ENCODE results near the gene GRM3. TPM values are rescaled to one million over a fixed set of nuclear protein-coding genes. Genes with fewer than 3 reads are reported as not detected.

GRM3 gene
- polyA plus RNA-seq, 1 experiment, result not detected

DNA sequence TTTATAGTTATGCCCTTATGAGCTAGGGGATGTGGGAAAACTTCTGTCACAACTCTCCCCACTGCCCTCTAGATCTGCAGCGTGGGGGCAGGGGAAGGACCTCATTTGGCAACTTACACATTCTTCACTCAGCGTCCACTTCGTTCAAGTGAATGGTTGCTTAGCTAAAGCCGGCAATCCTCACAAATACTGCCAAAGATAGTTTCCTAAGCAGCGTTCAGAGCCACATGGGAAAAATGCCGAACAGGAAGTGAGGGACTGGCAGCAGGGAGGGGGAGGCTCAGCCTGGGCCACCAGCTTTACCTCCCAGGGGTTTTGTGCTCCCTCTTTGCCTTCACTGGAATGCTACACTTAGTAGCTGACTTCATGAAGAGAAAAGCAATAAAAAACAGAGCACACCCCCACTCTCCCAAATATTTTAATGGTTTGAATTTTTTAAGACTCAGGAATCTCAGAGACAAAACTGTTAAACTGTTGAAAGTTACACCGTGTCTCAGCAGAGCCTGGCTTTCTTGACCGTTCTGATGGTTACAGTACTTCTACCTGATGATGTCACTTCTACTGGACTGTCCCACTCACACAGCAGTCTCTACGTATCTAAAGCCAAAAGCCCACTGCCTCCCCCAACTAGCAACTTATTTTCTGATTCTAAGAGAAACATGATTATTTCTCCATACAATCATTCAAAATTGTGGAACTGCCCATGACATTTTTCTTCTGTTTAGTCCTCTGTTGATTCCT is 10.4 kb downstream of the GRM3 start:
- TF ChIP-seq CTCF (IDR thresholded peaks at IDR 0.05; ENCODE audit: low read depth, low read length), result no peak
- no peak overlapping the region for H3K27ac ChIP-seq (ENCODE audit: low read depth, low read length)
- no peak for DNase-seq (ENCODE audit: low read depth, low spot score)
- no peaks in the 10 kb centered on the region for H3K9me3 ChIP-seq (ENCODE audit: control insufficient read depth, insufficient read depth, low read length)
- H3K27me3 ChIP-seq (ENCODE audit: control insufficient read depth, insufficient read depth, low read length), result no peaks in the 10 kb centered on the region
- H3K4me3 ChIP-seq (ENCODE audit: low read depth, low read length), result no peak overlapping the region
- CTCF ChIA-PET, result no interaction called here
- POLR2A ChIA-PET, result no interaction called here

DNA sequence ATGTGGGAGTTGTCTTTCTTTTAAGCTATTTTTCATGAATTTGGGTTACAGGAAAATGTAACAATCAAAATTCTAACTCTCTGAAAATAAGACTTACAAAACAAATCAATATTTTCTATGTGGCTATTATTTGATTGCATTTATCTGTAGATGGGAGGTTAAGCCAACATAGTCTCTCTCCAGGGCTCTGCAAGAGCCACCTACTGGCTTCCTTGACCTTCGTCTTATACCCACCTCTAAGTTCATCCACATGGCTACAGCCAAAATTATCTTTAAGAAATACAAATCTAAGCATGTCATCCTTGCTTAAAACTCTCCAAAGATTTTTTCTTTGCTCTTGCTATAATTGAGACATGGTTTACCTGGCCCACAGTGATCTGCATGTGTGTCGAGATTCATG is 14.2 kb downstream of the GRM3 start:
- DNase-seq (ENCODE audit: low read depth, low spot score), result no peak

GRCh38 chr7:86660950-86661462 is 17.3 kb downstream of the GRM3 start:
- TF ChIP-seq CTCF (IDR thresholded peaks at IDR 0.05; ENCODE audit: low read depth, low read length), result no peak
- POLR2A ChIA-PET, result no interaction called here
- no peak overlapping the region for H3K27ac ChIP-seq (ENCODE audit: low read depth, low read length)
- no peak overlapping the region for H3K4me3 ChIP-seq (ENCODE audit: low read depth, low read length)
- DNase-seq (ENCODE audit: low read depth, low spot score), result no peak
- no peaks in the 10 kb centered on the region for H3K9me3 ChIP-seq (ENCODE audit: control insufficient read depth, insufficient read depth, low read length)
- no peaks in the 10 kb centered on the region for H3K27me3 ChIP-seq (ENCODE audit: control insufficient read depth, insufficient read depth, low read length)
- CTCF ChIA-PET, result no interaction called here

More for the DNA sequence above, 14.2 kb downstream of the GRM3 start:
- Histone ChIP-seq H3K27me3 (ENCODE audit: control insufficient read depth, insufficient read depth, low read length) (no peaks in the 10 kb centered on the region), H3K27ac (ENCODE audit: low read depth, low read length) (no peak overlapping the region), H3K9me3 (ENCODE audit: control insufficient read depth, insufficient read depth, low read length) (no peaks in the 10 kb centered on the region), H3K4me3 (ENCODE audit: low read depth, low read length) (no peak overlapping the region)
- no peak for TF ChIP-seq CTCF (IDR thresholded peaks at IDR 0.05; ENCODE audit: low read depth, low read length)
- ChIA-PET CTCF (no interaction called here), POLR2A (no interaction called here)

- no peak for TF ChIP-seq CTCF (IDR thresholded peaks at IDR 0.05; ENCODE audit: low read depth, low read length)
- DNase-seq (ENCODE audit: low read depth, low spot score), result no peak
- Histone ChIP-seq H3K4me3 (ENCODE audit: low read depth, low read length) (no peak overlapping the region), H3K27me3 (ENCODE audit: control insufficient read depth, insufficient read depth, low read length) (no peaks in the 10 kb centered on the region), H3K27ac (ENCODE audit: low read depth, low read length) (no peak overlapping the region), H3K9me3 (ENCODE audit: control insufficient read depth, insufficient read depth, low read length) (no peaks in the 10 kb centered on the region)
- CTCF ChIA-PET, result no interaction called here
- POLR2A ChIA-PET, result no interaction called here
Observed at GRCh38 chr7:86664486-86664885, 20.8 kb downstream of the GRM3 start.

GRCh38 chr7:86664991-86665390 is 21.3 kb downstream of the GRM3 start:
- no peak overlapping the region for H3K4me3 ChIP-seq (ENCODE audit: low read depth, low read length)
- ChIA-PET CTCF (no interaction called here), POLR2A (no interaction called here)
- no peaks in the 10 kb centered on the region for H3K27me3 ChIP-seq (ENCODE audit: control insufficient read depth, insufficient read depth, low read length)
- TF ChIP-seq CTCF (IDR thresholded peaks at IDR 0.05; ENCODE audit: low read depth, low read length), result no peak
- no peak for DNase-seq (ENCODE audit: low read depth, low spot score)
- no peaks in the 10 kb centered on the region for H3K9me3 ChIP-seq (ENCODE audit: control insufficient read depth, insufficient read depth, low read length)
- H3K27ac ChIP-seq (ENCODE audit: low read depth, low read length), result no peak overlapping the region
